Spleen (tissue), 11 donors: Measurements from ENCODE around the gene FDXR. TPM values are rescaled to one million over a fixed set of nuclear protein-coding genes. Genes with fewer than 3 reads are reported as not detected.

Experiments
- DNase-seq: peaks from one replicate; pipeline ENCODE4 v3.0.0-alpha.2; 2020
- H3K27ac ChIP-seq, 8 donors: fragments of 200-600 bp; sonication (generic) in 7 of 8; 1 replicate in 4 of 8; 2 replicates in 4 of 8; pipeline versions ENCODE4 v1.5.0 to v1.8.0; 2016 to 2021; ENCODE audit warnings: inconsistent platforms in 4 of 8, mild to moderate bottlenecking in 4 of 8, moderate library complexity in 1 of 8
- H3K27me3 ChIP-seq, 7 donors: fragments of 200-600 bp; sonication (generic) in 6 of 7; replicated peaks in 1 of 7; 1 replicate in 4 of 7; 2 replicates in 3 of 7; pipeline versions ENCODE4 v1.5.0 to v1.8.0; 2016 to 2021; ENCODE audit warnings: inconsistent platforms in 3 of 7, mild to moderate bottlenecking in 1 of 7
- H3K36me3 ChIP-seq, 6 donors: fragments of 200-600 bp; sonication (generic) in 5 of 6; 1 replicate in 4 of 6; 2 replicates in 2 of 6; pipeline versions ENCODE4 v1.5.0 to v1.8.0; 2016 to 2021; ENCODE audit warnings: inconsistent platforms in 2 of 6
- H3K4me1 ChIP-seq, 6 donors: fragments of 200-600 bp; sonication (generic) in 5 of 6; 1 replicate in 3 of 6; 2 replicates in 3 of 6; pipeline versions ENCODE4 v1.5.0 to v1.8.0; 2016 to 2021; ENCODE audit warnings: inconsistent platforms in 3 of 6
- H3K4me3 ChIP-seq, 8 donors: fragments of 200-600 bp; sonication (generic) in 7 of 8; 1 replicate in 4 of 8; 2 replicates in 4 of 8; pipeline versions ENCODE4 v1.5.0 to v1.8.0; 2016 to 2021; ENCODE audit warnings: inconsistent platforms in 4 of 8, mild to moderate bottlenecking in 4 of 8, moderate library complexity in 2 of 8
- H3K9me3 ChIP-seq, 8 donors: fragments of 200-600 bp; sonication (generic) in 7 of 8; 1 replicate in 4 of 8; 2 replicates in 4 of 8; pipeline versions ENCODE4 v1.5.0 to v1.8.0; 2016 to 2021; ENCODE audit warnings: inconsistent platforms in 4 of 8
- CTCF ChIP-seq, 11 experiments: fragments of 200-600 bp in 7 of 11; fragments of 450-650 bp in 4 of 11; sonication (generic) in 4 of 11; IDR thresholded peaks in 8 of 11; conservative IDR thresholded peaks in 3 of 11; 1 replicate in 7 of 11; 2 replicates in 4 of 11; pipeline versions ENCODE4 v1.4.0 to v1.8.0; 2016 to 2021; ENCODE audit warnings: antibody characterized with exemption in 11 of 11, inconsistent platforms in 4 of 11, mild to moderate bottlenecking in 1 of 11
- POLR2A ChIP-seq, 3 donors: fragments of 450-650 bp; IDR thresholded peaks; one replicate each; pipeline ENCODE4 v1.5.1; 2017; ENCODE audit warnings: antibody characterized with exemption in 3 of 3, mild to moderate bottlenecking in 1 of 3
- POLR2AphosphoS5 ChIP-seq, 3 donors: sonication (generic); formaldehyde crosslinking; IDR thresholded peaks; one replicate each; pipeline ENCODE4 v1.5.1; 2017; ENCODE audit warnings: antibody characterized with exemption in 3 of 3
- WGBS, 5 donors: extraction: QIAGEN DNeasy Blood & Tissue Kit in 3 of 5; methylation state at CpG; one replicate each; pipeline versions ENCODE4 v1.1.5 to v1.1.7; 2013 to 2018; 5-methylcytosine and 5-hydroxymethylcytosine counted together
- intact Hi-C: fragments of 100-400 bp; cut with DNase I; formaldehyde crosslinking; loops from one replicate; pipeline ENCODE4 v1.15.0; 2023; ENCODE audit warnings: low total_unique reads
- polyA plus RNA-seq, 3 donors: library from polyadenylated mRNA; stranded (reverse); fragments of 200-250 nt; gene quantifications; one replicate each; pipeline ENCODE4 v1.2.1, GENCODE V29; 2013
- total RNA-seq, 7 donors: library from RNA; depleted of rRNA in 3 of 7; stranded (reverse); fragments of >200 nt in 3 of 7; fragmentation: NEBNext Ultra II Directional in 4 of 7; extraction: Animal tissue kit (Norgen Biotek cat#: 25700) in 4 of 7; gene quantifications; one replicate each; pipeline versions ENCODE4 v1.1.0 to v1.2.1, GENCODE V29; 2016 to 2021
- donor health status: healthy with polysubstance abuse.
- donor health status: DM: no; HTN: no; CAD: no; lungs with moderate emphysema.
- donor health status: DM: no; HTN: no; CAD: no.
- donor health status: Bipolar disorder and iron deficiency.
- donor health status: healthy.
- donor health status: DM: no; HTN: no; CAD: no.
- donor health status: DM: yes; HTN: yes; CAD: no.

FDXR gene
- total and polyA plus RNA-seq, 10 donors: 13.6 to 114 (median 40.9) TPM

DNA sequence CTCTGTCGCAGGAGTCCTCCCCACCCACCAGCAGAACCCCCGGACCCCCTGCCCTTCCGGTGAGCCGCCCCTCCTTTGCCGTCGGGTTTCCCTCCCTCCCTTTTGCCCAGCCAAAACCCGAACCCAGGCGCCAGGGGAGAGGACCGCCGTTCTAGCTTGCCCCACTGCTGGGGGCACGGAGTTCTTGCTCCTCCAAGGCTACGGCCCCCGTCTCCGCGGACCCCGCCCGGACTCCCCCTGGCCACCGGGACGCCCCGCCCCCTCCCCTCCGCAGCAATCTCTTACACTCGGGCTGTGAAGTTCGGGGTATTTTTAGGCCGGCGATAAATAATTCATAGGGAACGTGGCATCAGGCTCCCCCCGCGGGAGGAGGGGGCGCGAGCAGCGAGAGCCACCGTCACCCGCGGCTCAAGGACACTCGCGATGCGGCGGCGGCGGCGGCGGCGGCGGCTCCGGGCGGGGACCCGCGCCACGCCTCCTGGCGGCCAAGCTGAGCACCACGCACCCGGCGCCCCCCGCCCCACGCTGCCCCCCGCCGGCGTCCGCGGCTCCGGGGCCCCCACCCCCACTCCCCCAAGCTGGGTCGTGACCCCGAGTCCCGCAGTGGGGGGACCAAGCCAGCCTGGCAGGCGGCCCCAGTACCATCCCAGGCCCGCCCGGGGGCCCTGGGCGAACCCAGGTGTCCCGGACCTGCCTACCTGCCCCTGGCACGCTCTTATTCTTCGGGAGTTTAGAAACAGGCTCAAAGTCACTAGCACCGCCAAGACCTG is 13.2 kb downstream of the FDXR start, which contains the start of gene GRIN2C:
TSS of gene GRIN2C (minus strand) at position 427 of the 770 bp plus-strand sequence. CDS start 4,793 bp downstream, outside the sequence.
- H3K27me3 ChIP-seq: peaks cover 5 to 98% (median 47%) of the 10 kb centered on the region in 7 donors
- intact Hi-C loops: loop anchor here (5.0 to 10.0 kb wide), 2 partner anchors 67 to 195 kb away; no protein-coding TSS in a partner anchor

DNA sequence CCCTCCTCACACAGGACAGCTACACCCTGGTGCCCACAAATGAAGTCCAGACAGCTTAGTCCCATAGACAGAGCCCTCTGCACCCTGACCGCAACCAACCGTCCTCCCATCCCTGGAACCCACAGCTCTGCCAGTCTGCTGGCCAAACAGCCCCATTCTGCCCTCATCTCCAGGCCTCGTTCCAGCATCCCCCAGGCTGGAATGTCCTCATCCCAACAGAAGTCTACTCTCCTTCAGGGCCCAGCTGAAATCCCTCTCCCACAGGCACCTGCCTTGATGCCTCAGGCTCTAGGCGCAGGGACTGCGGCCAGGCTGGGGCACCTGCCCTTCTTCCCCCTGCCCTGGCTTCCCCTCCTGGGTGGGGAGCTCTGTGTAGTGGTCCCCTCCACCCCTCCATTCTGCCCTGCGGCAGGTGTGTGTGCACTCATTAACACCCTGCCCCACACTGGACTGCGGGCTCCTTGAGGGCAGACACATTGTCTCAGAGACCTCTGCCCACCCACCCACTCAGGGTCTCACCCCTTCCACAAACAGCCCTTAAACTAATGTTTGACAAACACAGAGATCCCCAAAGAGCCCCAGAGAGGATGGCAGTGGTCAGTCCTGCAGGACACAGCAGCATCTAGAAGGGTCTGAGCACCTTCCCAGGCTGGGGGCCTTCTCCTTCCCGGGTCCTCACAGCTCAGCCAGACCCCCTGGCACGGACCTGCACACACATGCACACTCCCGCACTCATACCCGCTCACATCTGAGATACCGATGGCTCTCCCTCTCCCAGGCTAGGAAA is 13.9 kb downstream of the FDXR start:
- 60 to 69% (median 64%) methylated on average over 12 of the region's 12 CpGs for WGBS, 5 donors
- Histone ChIP-seq H3K27me3 (peaks cover 5 to 98% (median 55%) of the 10 kb centered on the region in 7 donors), H3K9me3 (no peaks in the 10 kb centered on the region), H3K4me3 (peak overlapping the region in 2 of 8 donors; percentile 23 to 59), H3K27ac (no peak overlapping the region), H3K4me1 (peaks cover 21 to 45% (median 31%) of the 10 kb centered on the region in 6 donors), H3K36me3 (peaks cover 0 to 16% (median 6%) of the 10 kb centered on the region in 6 donors)
- no peak for DNase-seq
- intact Hi-C loops: no loop called here
- TF ChIP-seq POLR2AphosphoS5 (IDR thresholded peaks at IDR 0.05) (no peak), CTCF (IDR thresholded peaks at IDR 0.05 in 8 of 11, conservative IDR thresholded peaks at IDR 0.05 in 3 of 11) (no peak), POLR2A (IDR thresholded peaks at IDR 0.05) (no peak)

More for the DNA sequence above, 13.2 kb downstream of the FDXR start, which contains the start of gene GRIN2C:
- no peak for TF ChIP-seq POLR2AphosphoS5 (IDR thresholded peaks at IDR 0.05)
- peak in 5 of 11 experiments; percentile 21 to 65 (median 57) for TF ChIP-seq CTCF (IDR thresholded peaks at IDR 0.05 in 8 of 11, conservative IDR thresholded peaks at IDR 0.05 in 3 of 11)
- 2 to 6% (median 4%) methylated on average over 22 to 72 of the region's 72 CpGs for WGBS, 5 donors
- no peak for DNase-seq
- Histone ChIP-seq H3K4me1 (peaks cover 21 to 52% (median 33%) of the 10 kb centered on the region in 6 donors), H3K27ac (no peak within 1 kb of the TSS), H3K9me3 (no peaks in the 10 kb centered on the region), H3K4me3 (peak within 1 kb of the TSS in 6 of 8 donors; percentile 14 to 59 (median 22)), H3K36me3 (peaks cover 0 to 24% (median 10%) of the 10 kb centered on the region in 6 donors)

GRCh38 chr17:74857191-74857590 is 15.6 kb downstream of the FDXR start:
- peaks cover 19 to 40% (median 34%) of the 10 kb centered on the region in 6 donors for H3K4me1 ChIP-seq
- intact Hi-C loops: no loop called here
- no peak for DNase-seq
- H3K27me3 ChIP-seq: peaks cover 5 to 99% (median 63%) of the 10 kb centered on the region in 7 donors
- no peaks in the 10 kb centered on the region for H3K9me3 ChIP-seq
- no peak overlapping the region for H3K27ac ChIP-seq
- 68 to 78% (median 69%) methylated on average over 4 of the region's 4 CpGs for WGBS, 5 donors
- no peak for TF ChIP-seq POLR2AphosphoS5 (IDR thresholded peaks at IDR 0.05)
- no peak for TF ChIP-seq POLR2A (IDR thresholded peaks at IDR 0.05)
- no peak for TF ChIP-seq CTCF (IDR thresholded peaks at IDR 0.05 in 8 of 11, conservative IDR thresholded peaks at IDR 0.05 in 3 of 11)
- H3K36me3 ChIP-seq: no peaks in the 10 kb centered on the region
- H3K4me3 ChIP-seq: no peak overlapping the region
